GM23338 (cell line): Measurements from ENCODE around the gene KYNU. TPM values are rescaled to one million over a fixed set of nuclear protein-coding genes. Genes with fewer than 3 reads are reported as not detected.

ENCODE experiments used
- ATAC-seq: fragments of 200-7000 bp; cut with Tn5 transposase; 3 replicates; pipeline ENCODE4 v1.9.1; 2020
- DNase-seq: peaks from one replicate; pipeline ENCODE4 v3.0.0-alpha.2; 2015; ENCODE audit warnings: low spot score
- H2AFZ ChIP-seq: fragments of 200-600 bp; sonication (generic); 2 replicates; pipeline ENCODE4 v1.8.0; 2016; ENCODE audit warnings: antibody characterized with exemption, mild to moderate bottlenecking, moderate library complexity
- H3F3A ChIP-seq: fragments of 200-600 bp; sonication (generic); replicated peaks from 2 replicates; pipeline ENCODE4 v1.8.0; 2017; ENCODE audit warnings: antibody characterized with exemption, mixed run types, low read depth
- H3K27ac ChIP-seq: fragments of 200-600 bp; sonication (generic); 2 replicates; pipeline ENCODE4 v1.6.1; 2016; ENCODE audit warnings: low read depth
- H3K27me3 ChIP-seq: fragments of 200-600 bp; sonication (generic); 2 replicates; pipeline ENCODE4 v1.8.0; 2016; ENCODE audit warnings: mild to moderate bottlenecking, mixed run types, moderate library complexity; ENCODE audit not compliant: insufficient read depth
- H3K36me3 ChIP-seq: fragments of 200-600 bp; sonication (generic); 2 replicates; pipeline ENCODE4 v1.8.0; 2016; ENCODE audit warnings: mild to moderate bottlenecking; ENCODE audit not compliant: insufficient read depth
- H3K4me1 ChIP-seq: fragments of 200-600 bp; sonication (generic); 2 replicates; pipeline ENCODE4 v1.8.0; 2016; ENCODE audit warnings: mild to moderate bottlenecking, moderate library complexity; ENCODE audit not compliant: insufficient read depth
- H3K4me2 ChIP-seq: fragments of 200-600 bp; sonication (generic); 2 replicates; pipeline ENCODE4 v1.7.1; 2017; ENCODE audit warnings: mixed run types
- H3K4me3 ChIP-seq: fragments of 200-600 bp; sonication (generic); 2 replicates; pipeline ENCODE4 v1.6.1; 2016; ENCODE audit warnings: mixed run types
- H3K79me2 ChIP-seq: fragments of 200-600 bp; sonication (generic); replicated peaks from 2 replicates; pipeline ENCODE4 v1.8.0; 2017; ENCODE audit warnings: mild to moderate bottlenecking; ENCODE audit not compliant: insufficient read depth
- H3K9me2 ChIP-seq: fragments of 200-600 bp; sonication (generic); 2 replicates; pipeline ENCODE4 v1.8.0; 2017; ENCODE audit not compliant: insufficient read depth
- H4K20me1 ChIP-seq: fragments of 200-600 bp; sonication (generic); replicated peaks from 2 replicates; pipeline ENCODE4 v1.8.0; 2017; ENCODE audit warnings: mild to moderate bottlenecking; ENCODE audit not compliant: insufficient read depth
- H3K27ac Mint-ChIP-seq: 2 replicates; pipeline ENCODE4 v1.8.0; 2020; ENCODE audit warnings: inconsistent platforms, mild to moderate bottlenecking, moderate library complexity, mixed read lengths
- H3K27me3 Mint-ChIP-seq: 3 replicates; pipeline ENCODE4 v1.8.0; 2022; ENCODE audit warnings: low read depth, mild to moderate bottlenecking, moderate library complexity, mixed read lengths, inconsistent platforms; ENCODE audit not compliant: insufficient read depth, poor library complexity
- H3K36me3 Mint-ChIP-seq: 3 replicates; pipeline ENCODE4 v1.8.0; 2021; ENCODE audit warnings: low read depth, mild to moderate bottlenecking, inconsistent platforms, moderate library complexity, mixed read lengths
- H3K4me1 Mint-ChIP-seq: 3 replicates; pipeline ENCODE4 v1.8.0; 2020; ENCODE audit warnings: mild to moderate bottlenecking, inconsistent platforms, mixed read lengths
- H3K4me3 Mint-ChIP-seq: 3 replicates; pipeline ENCODE4 v1.8.0; 2021; ENCODE audit warnings: moderate library complexity, mild to moderate bottlenecking, inconsistent platforms, mixed read lengths
- H3K9me3 Mint-ChIP-seq: 3 replicates; pipeline ENCODE4 v1.8.0; 2020; ENCODE audit warnings: moderate library complexity, mild to moderate bottlenecking, inconsistent platforms, mixed read lengths
- CREB1 ChIP-seq: fragments of 250-450 bp; sonication (Bioruptor Pico); IDR thresholded peaks from 2 replicates; pipeline ENCODE4 v1.5.0; 2020; ENCODE audit warnings: low read depth, mild to moderate bottlenecking, moderate library complexity
- ETS1 ChIP-seq: IDR thresholded peaks from 2 replicates; pipeline ENCODE4 v1.6.1; 2016; ENCODE audit warnings: antibody characterized with exemption
- EZH2 ChIP-seq: fragments of 200-600 bp; sonication (generic); IDR thresholded peaks from one replicate; pipeline ENCODE4 v1.8.0; 2017; ENCODE audit warnings: antibody characterized with exemption, mild to moderate bottlenecking, low read depth; ENCODE audit not compliant: unreplicated experiment
- EZH2phosphoT487 ChIP-seq: fragments of 200-600 bp; sonication (generic); IDR thresholded peaks from one replicate; pipeline ENCODE4 v1.8.1; 2018; ENCODE audit warnings: antibody characterized with exemption; ENCODE audit not compliant: unreplicated experiment
- JUNB ChIP-seq: IDR thresholded peaks from one replicate; pipeline ENCODE4 v1.6.1; 2016; ENCODE audit warnings: antibody characterized with exemption; ENCODE audit not compliant: unreplicated experiment
- NANOG ChIP-seq: IDR thresholded peaks from 2 replicates; pipeline ENCODE4 v1.6.1; 2016; ENCODE audit warnings: antibody characterized with exemption, borderline replicate concordance
- POLR2AphosphoS5 ChIP-seq: IDR thresholded peaks from 2 replicates; pipeline ENCODE4 v1.6.1; 2016; ENCODE audit warnings: antibody characterized with exemption, low read depth
- REST ChIP-seq: IDR thresholded peaks from one replicate; pipeline ENCODE4 v1.6.1; 2018; ENCODE audit warnings: antibody characterized with exemption; ENCODE audit not compliant: unreplicated experiment
- STAT1 ChIP-seq: IDR thresholded peaks from one replicate; pipeline ENCODE4 v1.6.1; 2016; ENCODE audit warnings: antibody characterized with exemption; ENCODE audit not compliant: unreplicated experiment
- ZNF114 ChIP-seq: fragments of 250-450 bp; sonication (Bioruptor Pico); IDR thresholded peaks from 2 replicates; pipeline ENCODE4 v1.5.0; 2020; ENCODE audit warnings: mild to moderate bottlenecking, moderate library complexity
- ZNF331 ChIP-seq: fragments of 250-450 bp; sonication (Bioruptor Pico); IDR thresholded peaks from 2 replicates; pipeline ENCODE4 v1.5.0; 2020; ENCODE audit warnings: low read depth, mild to moderate bottlenecking, moderate library complexity
- ZNF462 ChIP-seq: fragments of 250-450 bp; sonication (Bioruptor Pico); IDR thresholded peaks from 2 replicates; pipeline ENCODE4 v1.5.0; 2020; ENCODE audit warnings: mild to moderate bottlenecking, moderate library complexity
- polyA plus RNA-seq: library from polyadenylated mRNA; unstranded; fragments of >200 nt; fragmentation: Nextera tagmentation; extraction: Ambion mirVana; gene quantifications from 2 replicates; pipeline ENCODE4 v1.2.1, GENCODE V29; 2016
- total RNA-seq: library from RNA; depleted of rRNA; stranded (reverse); fragments of >200 nt; shearing (Covaris generic); gene quantifications from 2 replicates; pipeline ENCODE4 v1.2.3, GENCODE V29; 2014
- TF ChIP-seq, protein P1 (sequence below), 2 experiments: fragments of 200-600 bp in 1 of 2; sonication (generic) in 1 of 2; conservative IDR thresholded peaks; 2 replicates each; pipeline versions ENCODE4 v1.5.1 to v1.6.1; 2016 to 2017; ENCODE audit warnings: antibody characterized with exemption in 2 of 2, low read depth in 2 of 2, mild to moderate bottlenecking in 2 of 2, moderate library complexity in 1 of 2

The KYNU gene
- total and polyA plus RNA-seq, 2 experiments from 2014 or later = 0.03 to 0.21 TPM

DNA sequence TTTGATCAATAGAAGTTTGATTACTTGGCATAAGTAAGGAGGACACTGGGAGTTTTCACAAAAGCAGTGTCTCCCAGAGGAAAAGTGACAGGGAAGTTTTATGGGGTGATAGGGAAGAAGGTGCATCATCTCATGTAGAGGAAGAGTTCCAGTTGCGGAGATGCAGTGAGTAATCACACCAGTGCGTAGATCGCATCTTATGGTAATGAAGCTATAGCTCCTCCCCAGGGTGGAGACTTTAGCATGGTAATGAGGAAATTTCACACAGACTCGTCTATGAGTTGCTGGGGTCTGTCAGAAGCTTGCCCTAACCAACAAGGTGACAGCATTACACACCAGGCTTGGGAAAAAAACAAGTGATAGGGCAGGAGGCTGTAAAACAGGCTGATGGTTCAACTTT, 49.0 kb downstream of the KYNU start:
- Mint-ChIP-seq H3K27ac (no peak overlapping the region), H3K4me3 (no peak overlapping the region), H3K36me3 (no peaks in the 10 kb centered on the region), H3K4me1 (0 out of 3 replicates have a peak, but pooled peaks cover 2% of the 10 kb centered on the region), H3K27me3 (no peaks in the 10 kb centered on the region), H3K9me3 (no peaks in the 10 kb centered on the region)
- Histone ChIP-seq H3K4me1 (no peaks in the 10 kb centered on the region), H3K79me2 (no peaks in the 10 kb centered on the region), H3F3A (no peaks in the 10 kb centered on the region), H4K20me1 (no peaks in the 10 kb centered on the region), H3K36me3 (no peaks in the 10 kb centered on the region), H3K4me3 (no peak overlapping the region), H2AFZ (no peak overlapping the region), H3K27ac (no peak overlapping the region), H3K27me3 (no peaks in the 10 kb centered on the region), H3K9me2 (peaks cover 6% of the 10 kb centered on the region; the same call in 1 of the 2 replicates), H3K4me2 (no peak overlapping the region)
- DNase-seq (no peak), ATAC-seq (no peak)
- TF ChIP-seq POLR2AphosphoS5 (no peak), ZNF331 (no peak), REST (no peak), ZNF462 (CRISPR knock-in tag) (no peak), STAT1 (no peak), EZH2phosphoT487 (no peak), JUNB (no peak), EZH2 (no peak), NANOG (no peak), ZNF114 (CRISPR knock-in tag) (no peak), CREB1 (CRISPR knock-in tag) (no peak), ETS1 (no peak)
- TF ChIP-seq, protein P1, sequence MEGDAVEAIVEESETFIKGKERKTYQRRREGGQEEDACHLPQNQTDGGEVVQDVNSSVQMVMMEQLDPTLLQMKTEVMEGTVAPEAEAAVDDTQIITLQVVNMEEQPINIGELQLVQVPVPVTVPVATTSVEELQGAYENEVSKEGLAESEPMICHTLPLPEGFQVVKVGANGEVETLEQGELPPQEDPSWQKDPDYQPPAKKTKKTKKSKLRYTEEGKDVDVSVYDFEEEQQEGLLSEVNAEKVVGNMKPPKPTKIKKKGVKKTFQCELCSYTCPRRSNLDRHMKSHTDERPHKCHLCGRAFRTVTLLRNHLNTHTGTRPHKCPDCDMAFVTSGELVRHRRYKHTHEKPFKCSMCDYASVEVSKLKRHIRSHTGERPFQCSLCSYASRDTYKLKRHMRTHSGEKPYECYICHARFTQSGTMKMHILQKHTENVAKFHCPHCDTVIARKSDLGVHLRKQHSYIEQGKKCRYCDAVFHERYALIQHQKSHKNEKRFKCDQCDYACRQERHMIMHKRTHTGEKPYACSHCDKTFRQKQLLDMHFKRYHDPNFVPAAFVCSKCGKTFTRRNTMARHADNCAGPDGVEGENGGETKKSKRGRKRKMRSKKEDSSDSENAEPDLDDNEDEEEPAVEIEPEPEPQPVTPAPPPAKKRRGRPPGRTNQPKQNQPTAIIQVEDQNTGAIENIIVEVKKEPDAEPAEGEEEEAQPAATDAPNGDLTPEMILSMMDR (conservative IDR thresholded peaks at IDR 0.05; ENCODE audit: low read depth in 2 of 2) = no peak
